HG02623 (cell line): ENCODE data around the gene PBXIP1.

Experiments
- ATAC-seq: cut with Tn5 transposase; IDR thresholded peaks from one replicate; pipeline ENCODE4 v1.9.1; 2021; ENCODE audit warnings: moderate library complexity; ENCODE audit not compliant: unreplicated experiment

The PBXIP1 gene

GRCh38 chr1:154901591-154901990 lies 54.3 kb downstream of the PBXIP1 start:
- ATAC-seq = no peak

DNA sequence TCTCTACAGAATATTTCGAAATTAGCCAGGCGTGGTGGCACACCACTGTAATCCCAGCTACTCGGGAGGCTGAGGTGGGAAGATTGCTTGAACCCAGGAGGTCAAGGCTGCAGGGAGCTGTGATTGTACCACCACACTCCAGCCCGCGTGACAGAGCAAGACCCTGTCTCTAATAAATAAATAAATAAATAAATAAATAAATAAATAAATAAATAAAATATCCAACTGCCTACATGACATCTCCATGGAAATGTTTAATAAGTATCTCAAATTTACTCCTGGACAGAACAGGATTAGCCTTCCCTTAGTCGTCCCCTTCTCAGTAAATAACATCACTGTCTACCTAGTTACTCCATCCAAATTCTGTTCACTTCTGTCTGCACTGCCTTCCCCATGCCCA lies 56.9 kb downstream of the PBXIP1 start:
- ATAC-seq = no peak

- no peak for ATAC-seq
Measured at GRCh38 chr1:154896771-154897286, 59.1 kb downstream of the PBXIP1 start.

GRCh38 chr1:154895798-154896197 lies 60.1 kb downstream of the PBXIP1 start:
- ATAC-seq = no peak
